Measurements from ENCODE around the gene SLK.

- TF ChIP-seq POLR2A (IDR thresholded peaks at IDR 0.05), result no peak
- TF ChIP-seq, protein P1, sequence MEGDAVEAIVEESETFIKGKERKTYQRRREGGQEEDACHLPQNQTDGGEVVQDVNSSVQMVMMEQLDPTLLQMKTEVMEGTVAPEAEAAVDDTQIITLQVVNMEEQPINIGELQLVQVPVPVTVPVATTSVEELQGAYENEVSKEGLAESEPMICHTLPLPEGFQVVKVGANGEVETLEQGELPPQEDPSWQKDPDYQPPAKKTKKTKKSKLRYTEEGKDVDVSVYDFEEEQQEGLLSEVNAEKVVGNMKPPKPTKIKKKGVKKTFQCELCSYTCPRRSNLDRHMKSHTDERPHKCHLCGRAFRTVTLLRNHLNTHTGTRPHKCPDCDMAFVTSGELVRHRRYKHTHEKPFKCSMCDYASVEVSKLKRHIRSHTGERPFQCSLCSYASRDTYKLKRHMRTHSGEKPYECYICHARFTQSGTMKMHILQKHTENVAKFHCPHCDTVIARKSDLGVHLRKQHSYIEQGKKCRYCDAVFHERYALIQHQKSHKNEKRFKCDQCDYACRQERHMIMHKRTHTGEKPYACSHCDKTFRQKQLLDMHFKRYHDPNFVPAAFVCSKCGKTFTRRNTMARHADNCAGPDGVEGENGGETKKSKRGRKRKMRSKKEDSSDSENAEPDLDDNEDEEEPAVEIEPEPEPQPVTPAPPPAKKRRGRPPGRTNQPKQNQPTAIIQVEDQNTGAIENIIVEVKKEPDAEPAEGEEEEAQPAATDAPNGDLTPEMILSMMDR (IDR thresholded peaks at IDR 0.05 in 8 of 11, conservative IDR thresholded peaks at IDR 0.05 in 3 of 11), result no peak
These were observed 37.5 kb upstream of the SLK start for GRCh38 chr10:103929381-103929921.
